Adipose tissue (tissue), 3 donors: Measurements from ENCODE around the gene CYP27A1. TPM values are rescaled to one million over a fixed set of nuclear protein-coding genes. Genes with fewer than 3 reads are reported as not detected.
"Not testable (repeated sequence)": the region's sequence is repeated elsewhere in the genome, so short reads cannot be mapped to it uniquely, and the experiment has no call there.

ENCODE experiments used
- H3K27ac ChIP-seq: one replicate; pipeline ENCODE4 v1.5.1; 2013; ENCODE audit warnings: low read depth, low read length
- WGBS, 3 donors: extraction: QIAGEN DNeasy Blood & Tissue Kit; methylation state at CpG; one replicate each; pipeline ENCODE4 v1.1.7; 2013; 5-methylcytosine and 5-hydroxymethylcytosine counted together
- polyA plus RNA-seq, 3 donors: library from polyadenylated mRNA; stranded (reverse); fragments of 200-250 nt; gene quantifications; one replicate each; pipeline ENCODE4 v1.2.3, GENCODE V29; 2013
- donor health status: healthy with polysubstance abuse.
- donor health status: Bipolar disorder and iron deficiency.
- donor health status: healthy.

Gene CYP27A1
- polyA plus RNA-seq, 3 donors, result 4.8 to 20.8 (median 11.6) TPM

- H3K27ac ChIP-seq, result not testable (repeated sequence)
- 65 to 82% (median 74%) methylated on average over 8 to 17 of the region's 18 CpGs for WGBS, 3 donors
Observed at GRCh38 chr2:218846963-218847362, 65.0 kb downstream of the CYP27A1 start.

- WGBS, 3 donors, result 74 to 78% (median 77%) methylated on average over 7 of the region's 7 CpGs
- H3K27ac ChIP-seq, result no peak overlapping the region
Observed at GRCh38 chr2:218849721-218850120, 67.8 kb downstream of the CYP27A1 start.

GRCh38 chr2:218850796-218851195 is 68.8 kb downstream of the CYP27A1 start:
- no peak overlapping the region for H3K27ac ChIP-seq
- WGBS, 3 donors, result 83 to 87% (median 86%) methylated on average over 2 of the region's 2 CpGs

- 30 to 56% (median 52%) methylated on average over 3 of the region's 3 CpGs for WGBS, 3 donors
- H3K27ac ChIP-seq, result no peak overlapping the region
Observed at GRCh38 chr2:218851286-218851685, 69.3 kb downstream of the CYP27A1 start.

- 18 to 23% (median 22%) methylated on average over 16 of the region's 16 CpGs for WGBS, 3 donors
- no peak overlapping the region for H3K27ac ChIP-seq
Observed at GRCh38 chr2:218852911-218853667, 71.1 kb downstream of the CYP27A1 start.

GRCh38 chr2:218853766-218854165 is 71.8 kb downstream of the CYP27A1 start:
- 27 to 42% (median 32%) methylated on average over 5 of the region's 5 CpGs for WGBS, 3 donors
- no peak overlapping the region for H3K27ac ChIP-seq

- 28 to 51% (median 50%) methylated on average over 5 of the region's 5 CpGs for WGBS, 3 donors
- H3K27ac ChIP-seq, result no peak overlapping the region
Observed at GRCh38 chr2:218854860-218855259, 72.9 kb downstream of the CYP27A1 start.

- 33 to 49% (median 49%) methylated on average over 14 of the region's 14 CpGs for WGBS, 3 donors
- H3K27ac ChIP-seq, result no peak overlapping the region
Observed at GRCh38 chr2:218855305-218856166, 73.6 kb downstream of the CYP27A1 start.

- 26 to 36% (median 26%) methylated on average over 12 of the region's 12 CpGs for WGBS, 3 donors
- H3K27ac ChIP-seq, result no peak overlapping the region
Observed at GRCh38 chr2:218856167-218856895, 74.4 kb downstream of the CYP27A1 start.

- 40 to 85% (median 71%) methylated on average over 1 of the region's 1 CpG for WGBS, 3 donors
- no peak overlapping the region for H3K27ac ChIP-seq
Observed at GRCh38 chr2:218856896-218857243, 74.9 kb downstream of the CYP27A1 start.

- no peak overlapping the region for H3K27ac ChIP-seq
- WGBS, 3 donors, result 8 to 20% (median 17%) methylated on average over 10 of the region's 10 CpGs
Observed at GRCh38 chr2:218857371-218858137, 75.6 kb downstream of the CYP27A1 start.

- no peak overlapping the region for H3K27ac ChIP-seq
- 14 to 27% (median 21%) methylated on average over 1 of the region's 1 CpG for WGBS, 3 donors
Observed at GRCh38 chr2:218858138-218858445, 76.1 kb downstream of the CYP27A1 start.

GRCh38 chr2:218858671-218859555 is 77.0 kb downstream of the CYP27A1 start:
- H3K27ac ChIP-seq, result no peak overlapping the region
- 2 to 9% (median 8%) methylated on average over 48 to 51 of the region's 51 CpGs for WGBS, 3 donors

GRCh38 chr2:218859556-218859987 is 77.6 kb downstream of the CYP27A1 start, which contains the start of gene WNT6:
Gene WNT6, plus strand, starts transcription at chr2:218859805. Its CDS starts 233 bp downstream, at chr2:218860038.
- 0% methylated on average over 11 to 64 of the region's 64 CpGs for WGBS, 3 donors
- H3K27ac ChIP-seq, result no peak within 1 kb of the TSS

- WGBS, 3 donors, result 4 to 5% (median 4%) methylated on average over 42 to 47 of the region's 47 CpGs
- H3K27ac ChIP-seq, result no peak overlapping the region
Observed at GRCh38 chr2:218859988-218860831, 78.3 kb downstream of the CYP27A1 start.

GRCh38 chr2:218860950-218861381 is 79.0 kb downstream of the CYP27A1 start:
- no peak overlapping the region for H3K27ac ChIP-seq
- 2 to 5% (median 3%) methylated on average over 21 of the region's 21 CpGs for WGBS, 3 donors
